22Rv1 (cell line): ENCODE data around the gene DRD4.

ENCODE experiments used
- ZFX ChIP-seq: fragments of 450-650 bp; IDR thresholded peaks from 2 replicates; pipeline ENCODE4 v1.6.1; 2017; ENCODE audit warnings: antibody characterized with exemption, borderline replicate concordance
- TF ChIP-seq, protein P1 (sequence below): fragments of 450-650 bp; IDR thresholded peaks from 2 replicates; pipeline ENCODE4 v1.5.1; 2017; ENCODE audit warnings: mild to moderate bottlenecking

DNA sequence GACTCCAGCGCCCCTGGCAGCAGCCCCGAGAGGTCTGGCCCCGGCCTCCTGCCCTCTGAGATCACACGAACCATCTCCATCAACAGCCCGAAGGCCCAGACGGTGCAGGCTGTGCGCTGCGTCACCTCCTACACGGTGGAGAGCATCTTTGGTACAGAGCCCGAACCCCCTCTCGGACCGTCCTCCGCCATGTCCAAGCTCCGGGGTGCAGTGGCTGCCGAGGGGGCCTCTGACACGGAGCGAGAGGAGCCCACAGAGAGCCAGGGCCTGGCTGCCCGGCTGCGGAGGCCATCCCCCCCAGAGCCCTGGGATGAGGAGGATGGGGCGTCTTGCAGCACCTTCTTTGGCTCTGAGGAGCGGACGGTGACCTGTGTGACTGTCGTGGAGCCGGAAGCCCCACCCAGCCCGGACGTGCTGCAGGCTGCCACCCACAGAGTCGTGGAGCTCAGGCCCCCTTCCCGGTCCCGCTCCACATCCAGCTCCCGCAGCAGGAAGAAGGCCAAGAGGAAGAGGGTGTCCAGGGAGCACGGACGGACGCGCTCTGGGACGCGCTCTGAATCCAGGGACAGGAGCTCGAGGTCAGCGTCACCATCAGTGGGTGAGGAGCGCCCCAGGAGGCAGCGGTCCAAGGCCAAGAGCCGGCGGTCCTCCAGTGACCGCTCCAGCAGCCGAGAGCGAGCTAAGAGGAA lies 29.0 kb upstream of the DRD4 start:
- TF ChIP-seq, protein P1, sequence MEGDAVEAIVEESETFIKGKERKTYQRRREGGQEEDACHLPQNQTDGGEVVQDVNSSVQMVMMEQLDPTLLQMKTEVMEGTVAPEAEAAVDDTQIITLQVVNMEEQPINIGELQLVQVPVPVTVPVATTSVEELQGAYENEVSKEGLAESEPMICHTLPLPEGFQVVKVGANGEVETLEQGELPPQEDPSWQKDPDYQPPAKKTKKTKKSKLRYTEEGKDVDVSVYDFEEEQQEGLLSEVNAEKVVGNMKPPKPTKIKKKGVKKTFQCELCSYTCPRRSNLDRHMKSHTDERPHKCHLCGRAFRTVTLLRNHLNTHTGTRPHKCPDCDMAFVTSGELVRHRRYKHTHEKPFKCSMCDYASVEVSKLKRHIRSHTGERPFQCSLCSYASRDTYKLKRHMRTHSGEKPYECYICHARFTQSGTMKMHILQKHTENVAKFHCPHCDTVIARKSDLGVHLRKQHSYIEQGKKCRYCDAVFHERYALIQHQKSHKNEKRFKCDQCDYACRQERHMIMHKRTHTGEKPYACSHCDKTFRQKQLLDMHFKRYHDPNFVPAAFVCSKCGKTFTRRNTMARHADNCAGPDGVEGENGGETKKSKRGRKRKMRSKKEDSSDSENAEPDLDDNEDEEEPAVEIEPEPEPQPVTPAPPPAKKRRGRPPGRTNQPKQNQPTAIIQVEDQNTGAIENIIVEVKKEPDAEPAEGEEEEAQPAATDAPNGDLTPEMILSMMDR, result no peak
- no peak for TF ChIP-seq ZFX
